ENCODE data around the gene NCKAP5L.

DNA sequence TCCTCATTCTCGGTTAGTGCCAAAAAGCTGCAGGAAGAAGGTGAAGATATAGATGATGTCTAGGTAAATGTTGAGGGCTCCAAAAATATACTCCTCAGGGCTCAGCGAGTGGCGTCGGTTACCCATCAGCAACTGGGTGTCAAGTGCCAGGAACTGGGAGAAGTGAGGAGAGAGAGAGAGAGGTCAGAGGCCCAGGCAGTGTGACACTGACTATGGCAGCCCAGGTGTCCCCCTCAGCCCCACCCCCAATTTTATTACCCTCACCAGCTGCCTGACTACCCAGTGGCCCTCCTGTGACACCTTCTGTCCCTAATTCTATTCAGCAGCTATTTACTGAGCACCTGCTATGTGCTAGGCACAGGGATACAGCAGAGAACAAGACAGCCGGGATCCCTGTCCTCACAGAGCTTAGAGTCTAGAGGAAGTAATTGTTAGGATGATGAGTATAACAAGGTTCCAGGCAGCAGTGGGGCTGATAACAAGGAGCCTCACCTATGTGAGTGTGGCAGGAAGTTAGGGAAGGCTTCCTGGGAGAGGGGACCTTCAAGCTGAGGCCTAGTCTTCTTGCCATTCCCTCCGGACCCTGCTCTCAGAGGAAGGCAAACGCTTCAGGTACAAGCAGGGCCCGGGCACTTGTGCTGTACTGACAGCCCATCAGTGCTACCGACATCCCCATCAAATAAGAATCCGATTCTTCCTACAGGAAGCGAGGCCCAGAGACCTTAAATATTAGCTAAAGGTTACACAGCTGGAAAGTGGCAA lies 42.5 kb upstream of the NCKAP5L start:
- TF ChIP-seq CTCF (IDR thresholded peaks at IDR 0.05) (no peak), POLR2A (IDR thresholded peaks at IDR 0.05; ENCODE audit: low read depth) (no peak), EP300 (IDR thresholded peaks at IDR 0.05) (no peak), POLR2AphosphoS5 (IDR thresholded peaks at IDR 0.05) (no peak)

Measured in esophagus muscularis mucosa (tissue), 4 donors.